A549 (cell line): ENCODE data around the gene STXBP4. TPM values are rescaled to one million over a fixed set of nuclear protein-coding genes. Genes with fewer than 3 reads are reported as not detected.
A peak's percentile ranks its signal among the peaks of the same experiment; 100 is the strongest.

Experiments
- ATAC-seq, 2 experiments: fragments of 200-7000 bp in 1 of 2; fragments of >200 bp in 1 of 2; cut with Nextera tagmentation in 1 of 2; cut with Tn5 transposase in 1 of 2; 3 replicates each; pipeline versions ENCODE4 v1.8.0 to v1.9.1; 2018 to 2020; ENCODE audit warnings: mild to moderate bottlenecking in 1 of 2, moderate library complexity in 1 of 2
- CTCF ChIA-PET: fragments of 300-600 bp; sonication (Branson Sonifier 250); formaldehyde crosslinking; extraction: SDS; loops from one replicate; lab custom pipeline; 2021; ENCODE audit warnings: antibody characterized with exemption, inconsistent platforms; lab: Yijun Ruan, JAX
- POLR2A ChIA-PET: fragments of 350-600 bp; formaldehyde crosslinking; extraction: SDS; loops from one replicate; lab custom pipeline; 2021; ENCODE audit warnings: antibody characterized with exemption, inconsistent platforms; lab: Yijun Ruan, JAX
- DNase-seq, 2 experiments: peaks; one replicate each; pipeline versions ENCODE4 v3.0.0 to v3.0.0-alpha.2; 2011 to 2016; ENCODE audit warnings: low read depth in 1 of 2, low spot score in 1 of 2
- FAIRE-seq: peaks from 2 replicates; lab custom pipeline; 2011; peaks lifted over from hg19 to GRCh38; lab: Jason Lieb, UNC
- H3K27ac ChIP-seq, 2 experiments: fragments of >200 bp; sonication (Bioruptor Twin); formaldehyde crosslinking; 3 replicates each; pipeline ENCODE4 v1.5.1; 2016 to 2017
- H3K4me1 ChIP-seq: fragments of >200 bp; sonication (Bioruptor Twin); formaldehyde crosslinking; 3 replicates; pipeline ENCODE4 v1.6.1; 2016
- H3K4me2 ChIP-seq: fragments of >200 bp; sonication (Bioruptor Twin); formaldehyde crosslinking; 3 replicates; pipeline ENCODE4 v1.6.1; 2016
- H3K4me3 ChIP-seq: fragments of >200 bp; sonication (Bioruptor Twin); formaldehyde crosslinking; 3 replicates; pipeline ENCODE4 v1.5.1; 2016
- H3K9me3 ChIP-seq: fragments of >200 bp; sonication (Bioruptor Twin); formaldehyde crosslinking; 3 replicates; pipeline ENCODE4 v1.6.1; 2016
- ATOH8 ChIP-seq: fragments of 250-450 bp; sonication (Bioruptor Pico); IDR thresholded peaks from 2 replicates; pipeline ENCODE4 v1.5.0; 2020; ENCODE audit warnings: low read depth, mild to moderate bottlenecking, moderate library complexity
- CBX2 ChIP-seq: fragments of 200-600 bp; sonication (generic); IDR thresholded peaks from 2 replicates; pipeline ENCODE4 v1.6.1; 2016; ENCODE audit warnings: low read depth, mild to moderate bottlenecking, borderline replicate concordance
- CBX8 ChIP-seq: fragments of 200-600 bp; sonication (generic); IDR thresholded peaks from 2 replicates; pipeline ENCODE4 v1.6.1; 2016
- CHD4 ChIP-seq: fragments of 200-600 bp; sonication (generic); IDR thresholded peaks from 2 replicates; pipeline ENCODE4 v1.6.1; 2016; ENCODE audit warnings: antibody characterized with exemption, mild to moderate bottlenecking, borderline replicate concordance
- E2F6 ChIP-seq: IDR thresholded peaks from 2 replicates; pipeline ENCODE4 v1.6.1; 2012; ENCODE audit warnings: low read depth, borderline replicate concordance
- EHF ChIP-seq: fragments of 250-450 bp; sonication (Bioruptor Pico); IDR thresholded peaks from 2 replicates; pipeline ENCODE4 v1.5.0; 2020; ENCODE audit warnings: mild to moderate bottlenecking
- ELK1 ChIP-seq: fragments of 150-350 bp; IDR thresholded peaks from 2 replicates; pipeline ENCODE4 v1.6.1; 2014; ENCODE audit warnings: low read depth, mild to moderate bottlenecking, low read length
- ESRRA ChIP-seq: fragments of 150-350 bp; IDR thresholded peaks from 2 replicates; pipeline ENCODE4 v1.6.1; 2014; ENCODE audit warnings: mild to moderate bottlenecking, low read length, borderline replicate concordance
- FOSL2 ChIP-seq, 2 experiments: fragments of 450-650 bp in 1 of 2; fragments of >200 bp in 1 of 2; sonication (Bioruptor Twin) in 1 of 2; formaldehyde crosslinking; IDR thresholded peaks; 2 replicates each; pipeline versions ENCODE4 v1.5.0 to v1.6.1; 2016 to 2020; ENCODE audit warnings: mild to moderate bottlenecking in 1 of 2, moderate library complexity in 1 of 2
- FOXS1 ChIP-seq: fragments of 250-450 bp; sonication (Bioruptor Pico); IDR thresholded peaks from 2 replicates; pipeline ENCODE4 v1.5.0; 2020; ENCODE audit warnings: mild to moderate bottlenecking, moderate library complexity
- HES2 ChIP-seq: fragments of >200 bp; sonication (Bioruptor Twin); formaldehyde crosslinking; IDR thresholded peaks from 2 replicates; pipeline ENCODE4 v1.6.1; 2016
- HEYL ChIP-seq: fragments of 250-450 bp; sonication (Bioruptor Pico); IDR thresholded peaks from 2 replicates; pipeline ENCODE4 v1.8.0; 2021; ENCODE audit warnings: mild to moderate bottlenecking, moderate library complexity
- HMGXB4 ChIP-seq: fragments of 250-450 bp; sonication (Bioruptor Pico); IDR thresholded peaks from 2 replicates; pipeline ENCODE4 v1.5.0; 2021; ENCODE audit warnings: mild to moderate bottlenecking, moderate library complexity, borderline replicate concordance
- MAX ChIP-seq: IDR thresholded peaks from 2 replicates; pipeline ENCODE4 v1.6.1; 2012
- NPAS2 ChIP-seq: fragments of 250-450 bp; sonication (Bioruptor Pico); IDR thresholded peaks from 2 replicates; pipeline ENCODE4 v1.8.0; 2022; ENCODE audit warnings: mild to moderate bottlenecking, moderate library complexity, borderline replicate concordance
- POLR2A ChIP-seq: IDR thresholded peaks from 2 replicates; pipeline ENCODE4 v1.6.1; 2012; ENCODE audit warnings: mild to moderate bottlenecking, low read length
- RCOR1 ChIP-seq: fragments of 150-350 bp; IDR thresholded peaks from 2 replicates; pipeline ENCODE4 v1.6.1; 2014; ENCODE audit warnings: antibody characterized with exemption, low read length, low read depth
- RFX5 ChIP-seq: fragments of 450-650 bp; IDR thresholded peaks from 2 replicates; pipeline ENCODE4 v1.7.1; 2014; ENCODE audit warnings: antibody characterized with exemption, mild to moderate bottlenecking, moderate library complexity
- SMC3 ChIP-seq: fragments of >200 bp; sonication (Bioruptor Twin); formaldehyde crosslinking; IDR thresholded peaks from 3 replicates; pipeline ENCODE4 v1.6.1; 2018; ENCODE audit warnings: inconsistent platforms
- SREBF2 ChIP-seq: fragments of 450-650 bp; IDR thresholded peaks from 2 replicates; pipeline ENCODE4 v1.6.1; 2014; ENCODE audit warnings: mild to moderate bottlenecking, moderate library complexity
- WGBS: methylation state at CpG from one replicate; pipeline ENCODE4 v1.1.6; 2017; ENCODE audit errors: missing lambda C conversion rate; 5-methylcytosine and 5-hydroxymethylcytosine counted together
- polyA plus RNA-seq, 4 experiments: library from polyadenylated mRNA; depleted of rRNA in 3 of 4; stranded (reverse); fragments of >200 nt; fragmentation: RNase III in 1 of 4; extraction: RNeasy Plus Mini Kit Qiagen cat#74134 plus additional on column Dnase treatment in 1 of 4; gene quantifications; 2 replicates in 3 of 4; 3 replicates in 1 of 4; pipeline ENCODE4 v1.2.3, GENCODE V29; 2011 to 2017

Gene STXBP4
- polyA plus RNA-seq, 2 of the 4 experiments (the other 2 are of a cell fraction): 9.0 to 16.0 TPM

GRCh38 chr17:55059724-55060123, 91.2 kb downstream of the STXBP4 start:
- POLR2A ChIA-PET: no interaction called here

GRCh38 chr17:55062921-55063320, 94.4 kb downstream of the STXBP4 start:
- peak in 1 of 2 experiments; percentile 29 for DNase-seq
- Histone ChIP-seq H3K9me3 (no peaks in the 10 kb centered on the region), H3K4me2 (0 out of 3 replicates have a peak overlapping the region, but pooled peaks have one; percentile 11), H3K27ac (no peak overlapping the region), H3K4me3 (no peak overlapping the region), H3K4me1 (peaks cover 8% of the 10 kb centered on the region; the same call in 2 of the 3 replicates)
- ATAC-seq: peak; percentile 50 to 72; a peak in 3 of 6 replicates
- TF ChIP-seq FOXS1 (CRISPR knock-in tag): no peak
- TF ChIP-seq RCOR1: no peak
- no peak for TF ChIP-seq CHD4
- TF ChIP-seq HEYL: no peak
- TF ChIP-seq NPAS2 (CRISPR knock-in tag): no peak
- TF ChIP-seq CBX8: no peak
- TF ChIP-seq CBX2: no peak
- TF ChIP-seq HMGXB4 (CRISPR knock-in tag): no peak
- TF ChIP-seq E2F6: no peak
- TF ChIP-seq EHF (CRISPR knock-in tag): no peak
- TF ChIP-seq ATOH8 (CRISPR knock-in tag): no peak
- no peak for TF ChIP-seq RFX5
- TF ChIP-seq FOSL2 (IDR thresholded peaks at IDR 0.05): no peak
- TF ChIP-seq FOSL2 (CRISPR knock-in tag; IDR thresholded peaks at IDR 0.05): no peak
- ChIA-PET CTCF (interaction anchor here (1.2 kb wide), 2 partner anchors 17 to 451 kb away, joined by 3 read pairs; no protein-coding TSS in a partner anchor), POLR2A (no interaction called here)
- 12% methylated on average over 1 of the region's 1 CpG for WGBS
- FAIRE-seq: no peak

More at GRCh38 chr17:55059724-55060123, 91.2 kb downstream of the STXBP4 start:
- FAIRE-seq (no peak), ATAC-seq (no peak), DNase-seq (no peak)
- CTCF ChIA-PET: interaction anchor here (1.1 to 1.5 kb wide), 2 partner anchors 288 to 317 kb away, joined by 3 read pairs; no protein-coding TSS in a partner anchor
- Histone ChIP-seq H3K27ac (no peak overlapping the region), H3K9me3 (no peaks in the 10 kb centered on the region), H3K4me1 (peaks cover 14% of the 10 kb centered on the region), H3K4me2 (no peak overlapping the region), H3K4me3 (no peak overlapping the region)
- no peak for TF ChIP-seq SREBF2
- no peak for TF ChIP-seq HES2
- no peak for TF ChIP-seq FOXS1 (CRISPR knock-in tag)
- TF ChIP-seq SMC3: no peak
- no peak for TF ChIP-seq CBX2
- TF ChIP-seq E2F6: no peak
- TF ChIP-seq ELK1: no peak
- no peak for TF ChIP-seq ESRRA
- TF ChIP-seq POLR2A: no peak
- TF ChIP-seq MAX: no peak
